HG02981 (cell line): ENCODE measurements around the gene TMA7.
"Not testable (repeated sequence)": the region's sequence is repeated elsewhere in the genome, so short reads cannot be mapped to it uniquely, and the experiment has no call there.

Experiments
- ATAC-seq: cut with Tn5 transposase; IDR thresholded peaks from one replicate; pipeline ENCODE4 v1.9.1; 2021; ENCODE audit warnings: mild to moderate bottlenecking, moderate library complexity; ENCODE audit not compliant: unreplicated experiment

The TMA7 gene

DNA sequence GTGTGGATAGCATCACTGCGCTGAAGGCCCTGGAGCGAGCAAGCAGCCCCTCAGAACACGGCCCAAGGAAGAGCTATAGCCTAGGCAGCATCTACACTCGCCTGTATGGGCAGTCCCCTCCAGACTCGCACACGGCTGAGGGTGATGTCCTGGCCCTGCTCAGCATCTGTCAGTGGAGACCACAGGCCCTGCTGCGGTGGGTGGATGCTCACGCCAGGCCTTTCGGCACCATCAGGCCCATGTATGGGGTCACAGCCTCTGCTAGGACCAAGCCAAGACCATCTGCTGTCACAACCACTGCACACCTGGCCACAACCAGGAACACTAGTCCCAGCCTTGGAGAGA is 27.0 kb downstream of the TMA7 start:
- ATAC-seq: no peak

DNA sequence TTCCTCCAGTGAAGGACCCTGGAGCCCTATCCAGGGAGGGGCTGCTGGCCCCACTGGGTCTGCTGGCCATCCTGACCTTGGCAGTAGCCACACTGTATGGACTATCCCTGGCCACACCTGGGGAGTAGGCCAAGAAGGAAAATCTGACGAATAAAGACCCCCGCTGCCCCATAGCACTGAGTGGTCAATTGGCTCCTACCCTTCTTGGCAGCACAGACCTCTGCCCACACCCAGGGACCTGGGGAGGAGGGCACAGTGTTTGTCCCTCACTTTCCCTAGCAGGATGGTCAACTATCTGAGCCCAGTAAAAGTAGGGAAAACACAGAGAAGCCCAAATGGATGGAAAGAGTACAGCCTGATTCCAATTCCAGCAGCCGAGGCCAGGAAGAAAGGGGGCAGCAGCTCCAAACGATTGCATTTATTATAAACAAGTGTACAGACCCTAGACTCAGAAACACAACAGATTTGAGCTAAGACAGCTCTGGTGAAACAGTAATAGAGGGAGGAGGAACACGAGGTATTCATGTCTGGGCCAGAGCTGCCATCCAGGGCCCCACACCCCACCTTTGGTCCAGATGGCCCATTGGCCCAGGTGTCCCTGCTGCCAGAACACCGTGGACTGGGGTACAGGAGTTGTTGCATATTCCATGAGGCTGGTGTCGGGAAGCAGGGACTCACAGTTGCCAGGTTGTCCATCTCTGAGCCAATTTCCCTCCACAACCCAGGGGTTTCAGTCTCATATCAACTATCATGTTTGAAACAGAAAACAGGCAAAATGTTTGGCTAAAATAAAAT is 27.6 kb downstream of the TMA7 start:
- no peak for ATAC-seq

DNA sequence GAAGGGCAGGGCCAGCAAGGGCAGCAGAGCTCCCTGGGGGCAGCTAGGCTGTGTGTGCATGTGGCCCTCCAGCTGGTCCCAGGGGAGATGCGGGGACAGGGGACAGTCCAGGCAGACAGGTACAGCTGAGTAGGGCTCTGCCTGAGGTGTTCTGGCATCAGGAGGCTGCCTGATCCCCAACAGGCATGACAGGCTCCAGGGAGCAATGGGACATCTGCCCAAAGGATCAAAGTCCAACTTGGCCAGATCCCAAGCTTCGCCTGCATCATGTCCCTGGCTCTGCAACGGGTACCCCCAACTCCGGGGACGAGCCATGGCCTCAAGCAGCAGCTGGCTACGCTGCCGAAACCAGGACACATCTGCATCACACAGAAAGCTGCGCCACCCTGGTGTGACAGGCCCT is 28.3 kb downstream of the TMA7 start:
- ATAC-seq: no peak

DNA sequence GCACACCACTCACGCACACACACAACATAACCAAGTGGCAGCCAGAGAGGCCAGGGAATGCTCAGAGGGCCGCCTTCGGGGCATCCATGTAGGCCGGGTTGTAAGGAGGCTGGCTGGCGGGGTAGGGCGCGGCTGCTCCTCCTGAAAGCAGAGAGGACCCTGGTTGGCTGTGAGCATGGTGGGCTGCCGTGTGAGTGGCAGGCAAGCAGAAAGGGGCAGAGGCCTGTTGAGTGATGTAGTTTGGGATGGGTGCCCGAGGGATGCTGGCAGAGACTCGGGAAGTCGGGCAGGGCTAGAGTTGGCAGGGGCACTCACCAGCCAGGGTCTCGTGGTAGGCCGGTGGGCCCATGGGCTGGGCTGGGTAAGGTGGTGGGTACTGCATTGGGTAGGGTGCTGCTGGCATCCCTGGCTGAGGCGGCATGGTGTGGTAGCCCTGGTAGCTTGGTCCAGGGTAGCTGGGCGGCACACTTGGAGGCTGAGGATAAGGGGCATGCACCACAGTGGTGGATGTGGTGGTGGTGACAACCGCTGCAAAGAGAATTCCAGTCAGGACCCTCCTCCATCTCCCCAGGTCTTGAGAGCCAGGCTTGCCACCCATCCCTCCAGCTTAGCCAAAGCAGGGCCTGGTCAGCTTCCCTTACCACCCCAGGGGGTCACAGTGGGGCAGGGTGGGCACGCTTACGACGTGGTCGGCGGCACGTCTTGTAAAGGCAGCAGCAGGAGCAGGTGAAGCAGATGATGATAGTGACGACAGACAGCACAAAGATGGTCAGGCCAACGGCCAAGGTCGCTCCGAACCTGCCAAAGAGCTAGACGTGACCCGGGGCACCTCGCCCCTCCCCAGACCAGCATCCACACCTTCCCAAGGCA is 29.2 kb downstream of the TMA7 start:
- no peak for ATAC-seq

DNA sequence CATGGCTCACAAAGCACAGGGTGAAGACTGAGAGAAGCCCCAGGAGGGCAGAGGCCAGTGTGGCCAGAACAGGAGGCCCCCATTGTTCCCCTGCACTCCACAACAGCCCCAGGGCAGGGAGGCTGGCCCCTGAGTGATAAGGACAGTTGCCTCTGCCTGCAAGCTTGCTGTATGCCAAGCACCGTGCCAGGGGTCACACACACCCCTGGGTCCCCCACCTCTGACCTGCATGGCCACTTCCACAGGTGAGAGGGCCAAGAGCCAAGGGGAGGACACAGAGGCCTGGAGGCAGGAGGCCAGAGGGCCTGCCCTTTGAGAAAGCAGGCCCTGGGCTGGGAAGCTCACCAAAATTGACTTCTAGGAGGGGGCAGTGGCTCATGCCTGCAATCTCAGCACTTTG is 30.2 kb downstream of the TMA7 start:
- ATAC-seq: no peak

DNA sequence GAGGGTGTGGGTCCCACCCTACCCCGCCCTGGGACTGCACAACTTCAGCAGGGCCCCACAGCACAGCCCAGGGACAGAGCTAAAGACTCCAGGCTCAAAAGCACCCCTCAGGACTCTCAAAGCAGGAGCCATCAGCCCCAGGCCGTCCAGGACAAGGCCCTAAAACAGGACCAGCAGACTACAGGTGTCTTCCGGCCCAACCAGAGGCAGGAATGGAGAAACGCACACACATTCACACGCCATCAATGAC is 32.5 kb downstream of the TMA7 start:
- no peak for ATAC-seq

DNA sequence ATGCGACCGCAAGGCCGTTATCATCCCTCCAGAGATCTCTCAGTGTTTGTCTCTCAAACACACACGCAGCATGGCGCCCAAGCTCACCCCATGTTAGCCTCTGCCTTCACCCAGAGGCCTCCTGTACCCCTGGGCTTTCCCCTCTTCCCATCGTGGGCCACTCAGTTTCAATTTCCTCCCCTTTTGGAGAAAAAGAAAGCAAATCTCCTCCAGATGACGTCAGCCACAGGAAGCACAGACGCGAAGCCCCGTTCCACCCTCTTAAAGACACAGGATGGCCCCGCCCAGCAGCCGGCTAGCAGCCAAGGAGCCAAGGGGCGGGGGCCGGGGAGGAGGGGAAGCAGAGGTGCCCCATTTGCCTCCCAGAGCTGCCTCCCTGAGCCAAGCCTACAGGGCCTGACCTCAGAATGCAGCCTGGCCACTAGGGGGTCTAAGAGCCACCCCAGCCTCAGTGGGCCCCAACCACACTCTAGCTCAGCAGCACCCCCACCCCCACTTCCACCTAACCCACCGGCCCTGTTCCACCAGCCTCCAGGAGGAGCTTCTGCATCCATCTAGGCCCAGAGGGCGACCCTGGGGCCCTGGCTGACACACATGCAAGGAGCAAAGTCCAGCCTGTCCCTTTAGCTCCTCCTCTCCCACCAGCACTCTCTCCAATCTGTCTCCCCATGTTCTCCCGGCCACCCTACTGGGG is 33.0 kb downstream of the TMA7 start:
- peak; percentile 82 for ATAC-seq

DNA sequence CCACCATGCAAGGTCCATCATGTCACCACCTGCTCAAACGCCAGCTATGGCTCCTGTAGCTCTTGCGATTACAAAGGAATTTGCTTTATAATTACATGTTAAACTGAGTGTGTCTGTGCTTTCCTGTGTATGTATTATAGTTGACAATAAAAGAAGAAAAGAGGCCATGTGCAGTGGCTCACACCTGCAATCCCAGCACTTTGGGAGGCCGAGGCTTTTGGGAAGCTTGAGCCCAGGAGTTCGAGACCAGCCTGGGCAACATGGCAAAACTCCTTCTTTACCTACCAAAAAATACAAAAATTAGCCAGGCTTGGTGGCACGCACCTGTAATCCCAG is 33.5 kb downstream of the TMA7 start:
- no peak for ATAC-seq

DNA sequence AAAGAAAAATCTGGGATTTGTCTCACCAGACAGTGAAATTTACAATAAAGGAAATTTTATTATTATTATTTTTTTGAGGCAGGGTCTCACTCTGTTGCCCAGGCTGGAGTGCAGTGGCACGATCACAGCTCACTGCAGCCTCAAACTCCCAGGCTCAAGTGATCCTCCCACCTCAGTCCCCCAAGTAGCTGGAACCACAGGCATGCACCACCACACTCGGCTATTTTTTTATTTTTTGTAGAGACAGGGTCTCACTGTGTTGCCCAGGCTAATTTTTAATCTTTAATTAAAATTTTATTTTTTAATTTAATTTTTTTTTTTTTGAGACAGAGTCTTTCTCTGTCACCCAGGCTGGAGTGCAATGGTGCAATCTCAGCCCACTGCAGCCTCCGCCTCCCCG is 34.0 kb downstream of the TMA7 start:
- not testable (repeated sequence) for ATAC-seq

DNA sequence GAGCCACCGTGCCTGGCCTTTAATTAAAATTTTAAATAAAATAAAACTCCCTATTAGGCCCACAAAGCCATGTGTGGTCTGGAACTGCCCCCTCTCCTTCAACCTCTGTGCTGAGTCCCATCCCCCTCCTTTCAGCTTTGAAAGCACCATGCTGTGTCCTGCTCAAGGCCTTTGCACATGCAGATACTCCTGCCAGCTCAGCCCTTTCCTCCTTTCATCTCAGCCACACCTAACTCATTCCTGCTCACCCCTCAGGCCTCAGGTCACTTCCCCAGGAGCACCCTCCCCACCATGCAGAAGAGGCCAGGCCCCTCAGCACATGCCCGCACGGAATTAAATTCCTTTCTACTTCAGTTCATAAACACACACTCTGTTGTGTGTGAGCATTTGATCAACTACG is 34.6 kb downstream of the TMA7 start:
- ATAC-seq: no peak

DNA sequence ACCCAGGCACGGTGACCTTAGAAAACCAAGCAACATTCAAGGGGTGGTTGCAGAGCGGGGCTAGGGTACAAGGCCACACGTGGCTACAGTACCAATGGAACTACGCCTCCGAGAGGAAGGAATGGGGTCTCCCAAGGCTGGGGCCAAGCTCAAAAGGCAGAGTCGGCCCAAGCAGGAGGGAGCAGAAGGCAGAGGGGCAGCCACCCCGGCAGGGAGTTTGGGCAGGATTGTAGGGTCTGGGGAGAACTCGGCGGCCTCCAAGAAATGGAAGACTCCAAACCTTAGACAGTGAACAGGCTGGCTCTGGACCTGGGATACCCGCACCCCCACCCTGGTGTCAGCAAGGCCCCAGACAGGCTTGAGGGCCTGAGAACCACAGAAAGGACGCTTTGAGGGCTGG is 35.1 kb downstream of the TMA7 start:
- no peak for ATAC-seq

DNA sequence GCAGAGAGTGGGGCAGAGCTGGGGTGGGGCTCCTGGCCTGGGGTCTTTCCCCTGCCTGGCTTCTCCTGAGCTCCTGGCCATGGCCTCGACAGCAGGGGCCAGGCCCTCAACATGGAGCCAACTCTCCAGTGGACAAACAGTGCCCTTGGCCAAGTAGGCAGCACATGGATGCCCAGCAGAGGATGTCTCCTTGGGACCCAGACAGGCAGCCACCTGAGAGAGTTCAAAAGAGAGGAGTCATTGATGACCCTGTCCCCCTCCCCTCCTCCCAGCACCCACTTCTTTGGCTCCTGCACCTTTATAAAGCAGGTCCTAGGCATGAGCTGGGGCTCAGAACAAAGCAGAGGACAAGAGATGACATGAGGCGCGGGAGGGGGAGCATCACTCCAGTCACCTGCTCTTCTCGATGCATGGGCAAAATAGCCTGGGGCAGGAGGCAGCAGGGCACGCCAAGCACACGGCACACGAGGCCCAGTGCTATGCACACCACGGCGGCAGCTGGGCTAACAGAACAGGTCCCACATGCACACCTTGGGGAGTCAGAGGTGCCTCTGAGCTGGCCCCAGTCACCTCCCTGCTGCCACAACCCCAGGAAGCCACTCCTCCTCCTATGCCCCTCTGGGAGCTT is 36.5 kb downstream of the TMA7 start:
- no peak for ATAC-seq

DNA sequence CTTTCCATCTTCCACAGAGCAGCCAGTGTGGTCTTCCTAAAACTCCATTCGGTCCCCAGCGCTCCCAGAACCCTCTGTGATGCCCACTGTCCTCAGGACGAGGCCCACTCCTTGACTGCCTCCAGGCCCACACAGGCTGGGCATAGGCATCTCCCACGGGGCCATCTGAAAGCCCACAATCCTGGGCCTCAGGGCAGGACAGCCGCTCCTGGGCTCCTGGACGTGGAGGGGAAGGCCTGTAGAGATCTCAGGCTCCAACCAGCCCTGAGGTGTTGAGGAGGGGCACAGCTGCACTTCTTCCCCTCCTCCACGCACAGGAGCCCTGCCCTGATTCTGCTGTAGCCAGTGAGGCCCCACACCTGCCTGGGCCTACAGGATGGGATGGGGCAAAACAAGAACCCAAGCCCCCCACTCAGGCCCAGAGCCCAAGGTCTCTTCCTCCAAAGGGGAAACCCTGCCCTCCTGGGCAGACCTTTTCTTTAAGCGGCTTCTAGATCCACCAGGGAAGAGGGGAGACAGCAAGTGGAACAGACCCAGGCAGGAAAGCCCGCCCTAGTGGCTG is 38.0 kb downstream of the TMA7 start:
- ATAC-seq: no peak

DNA sequence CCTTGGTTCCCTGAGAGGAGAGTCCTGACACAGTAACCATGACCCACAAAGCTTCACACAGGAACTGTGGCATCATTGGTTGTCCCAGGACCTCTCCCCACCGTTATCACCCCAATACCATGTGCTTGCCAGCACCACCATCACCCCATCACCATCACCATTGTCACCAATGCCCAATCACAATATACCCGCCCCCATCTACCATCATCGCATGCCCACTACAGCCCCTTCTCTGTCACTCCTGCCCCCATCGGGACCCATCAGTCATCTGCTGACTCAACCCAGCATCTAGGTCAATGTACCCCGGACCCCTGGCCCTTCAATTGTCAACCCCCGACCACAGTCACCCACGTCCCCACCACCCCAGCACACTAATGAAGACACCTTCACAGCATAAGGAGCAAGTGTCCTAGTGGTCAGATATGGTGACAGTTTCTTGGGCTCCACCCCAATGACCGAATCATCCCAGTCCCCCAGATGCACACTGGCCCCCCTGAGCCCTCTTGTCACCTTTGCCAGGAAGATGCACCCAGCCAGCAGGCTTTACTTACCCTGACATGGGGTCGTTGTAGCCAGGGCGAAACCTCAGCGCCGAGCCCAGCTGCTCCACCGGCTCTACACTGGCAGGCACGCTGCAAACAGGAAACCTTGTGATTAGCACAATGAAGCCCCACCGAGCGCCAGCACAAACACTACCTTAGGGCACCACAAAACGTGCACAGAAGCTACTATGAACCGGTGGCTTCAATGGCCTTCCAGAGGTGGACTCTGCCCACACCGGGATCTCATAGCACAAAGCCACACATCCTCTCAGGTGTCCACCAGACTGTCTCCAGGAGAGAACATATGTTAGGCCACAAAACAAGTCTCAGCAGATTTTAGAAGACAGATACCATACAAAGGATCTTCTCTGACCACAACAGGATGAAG is 38.8 kb downstream of the TMA7 start:
- ATAC-seq: no peak

DNA sequence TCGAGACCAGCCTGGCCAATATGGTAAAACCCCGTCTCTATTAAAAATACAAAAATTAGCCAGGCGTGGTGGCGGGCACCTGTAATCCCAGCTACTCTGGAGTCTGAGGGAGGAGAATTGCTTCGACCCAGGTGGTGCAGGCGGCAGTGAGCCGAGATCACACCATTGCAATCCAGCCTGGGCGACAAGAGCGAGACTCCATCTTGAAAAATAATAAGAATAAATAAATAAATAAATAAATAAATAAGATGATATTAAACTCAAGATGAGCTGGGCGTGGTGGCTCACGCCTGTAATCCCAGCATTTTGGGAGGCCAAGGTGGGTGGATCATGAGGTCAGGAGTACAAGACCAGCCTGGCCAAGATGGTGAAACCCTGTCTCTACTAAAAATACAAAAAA is 40.8 kb downstream of the TMA7 start:
- not testable (repeated sequence) for ATAC-seq

DNA sequence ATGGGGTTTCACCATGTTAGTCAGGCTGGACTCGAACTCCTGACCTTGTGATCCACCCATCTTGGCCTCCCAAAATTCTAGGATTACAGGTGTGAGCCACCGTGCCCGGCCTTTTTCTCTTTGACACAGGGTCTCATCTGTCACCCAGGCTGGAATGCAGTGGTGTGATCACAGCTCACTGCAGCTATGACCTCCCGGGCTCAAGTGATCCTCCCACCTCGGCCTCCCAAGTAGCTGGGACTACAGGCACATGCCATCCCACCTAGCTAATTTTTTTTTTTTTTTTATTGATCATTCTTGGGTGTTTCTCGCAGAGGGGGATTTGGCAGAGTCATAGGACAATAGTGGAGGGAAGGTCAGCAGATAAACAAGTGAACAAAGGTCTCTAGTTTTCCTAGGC is 42.8 kb downstream of the TMA7 start:
- ATAC-seq: not testable (repeated sequence)

DNA sequence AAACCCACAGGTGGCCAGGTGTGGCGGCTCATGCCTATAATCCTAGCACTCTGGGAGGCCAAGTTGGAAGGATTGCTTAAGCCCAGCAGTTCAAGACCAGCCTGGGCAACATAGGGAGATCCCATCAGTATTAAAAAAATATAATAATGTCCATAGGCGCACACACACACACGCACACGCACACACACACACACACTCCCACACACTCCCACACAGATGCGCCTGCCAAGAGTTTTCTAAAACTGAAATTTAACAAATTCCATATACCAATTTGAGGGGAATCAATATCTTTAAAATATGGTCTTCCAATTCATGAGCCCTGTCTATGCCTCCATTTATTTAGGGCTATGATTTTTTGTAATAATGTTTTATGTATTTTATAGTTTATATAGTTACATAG is 46.9 kb downstream of the TMA7 start:
- ATAC-seq: no peak

DNA sequence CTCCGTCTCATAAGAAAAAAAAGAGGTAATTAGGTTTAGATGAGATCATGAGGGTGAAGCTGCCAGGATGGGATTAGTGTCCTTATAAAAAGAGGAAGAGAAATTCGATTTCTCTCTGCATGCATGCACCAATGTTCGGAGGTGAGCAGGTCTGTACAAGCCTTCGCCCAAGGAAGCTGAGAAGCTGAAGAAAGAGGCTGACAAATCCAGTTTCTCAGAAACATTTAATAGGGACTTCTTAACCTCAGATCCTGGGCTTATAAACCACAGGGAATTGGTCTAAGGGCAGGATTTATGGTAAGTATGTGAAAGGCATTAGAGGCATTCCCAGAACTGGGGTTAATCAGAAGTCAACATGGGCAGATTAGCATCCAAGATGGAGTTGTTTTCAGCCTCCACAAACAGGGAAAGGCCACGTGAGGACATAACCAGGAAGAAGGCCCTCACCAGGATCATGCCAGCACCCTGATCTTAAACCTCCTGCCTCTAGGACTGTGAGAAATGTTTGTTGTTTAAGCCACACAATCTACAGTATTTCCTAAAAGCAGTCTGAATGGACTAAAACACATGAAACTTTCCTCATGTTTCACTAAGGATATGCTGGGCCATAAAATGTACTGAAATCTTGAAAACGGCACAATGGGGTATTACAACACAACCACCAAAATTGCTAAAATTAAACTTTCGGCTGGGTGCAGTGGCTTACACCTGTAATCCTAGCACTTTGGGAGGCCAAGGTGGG is 52.6 kb downstream of the TMA7 start:
- no peak for ATAC-seq

DNA sequence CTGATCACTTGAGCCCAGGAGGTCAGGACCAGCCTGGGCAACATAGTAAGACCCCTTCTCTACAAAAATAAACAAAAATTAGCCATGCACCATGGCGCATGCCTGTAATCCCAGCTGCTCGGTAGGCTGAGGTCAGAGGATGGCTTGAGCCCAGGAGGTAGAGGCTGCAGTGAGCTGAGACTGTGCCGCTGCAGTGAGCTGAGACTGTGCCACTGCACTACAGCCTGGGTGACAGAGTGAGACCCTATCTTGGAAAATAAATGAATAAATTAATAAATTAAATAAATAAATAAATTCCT is 53.1 kb downstream of the TMA7 start:
- no peak for ATAC-seq
